Measurements from ENCODE around the gene HYCC2. TPM values are rescaled to one million over a fixed set of nuclear protein-coding genes. Genes with fewer than 3 reads are reported as not detected.
"Not testable (repeated sequence)": the region's sequence is repeated elsewhere in the genome, so short reads cannot be mapped to it uniquely, and the experiment has no call there.

Gene HYCC2
- total and polyA plus RNA-seq, 3 donors from 2014 or later: 10.7 to 27.9 (median 26.8) TPM

GRCh38 chr2:201057087-201057521 is 14.4 kb downstream of the HYCC2 start:
- no peaks in the 10 kb centered on the region for H3K36me3 ChIP-seq (ENCODE audit: low read depth, missing control alignments)
- no peaks in the 10 kb centered on the region for H3K27me3 ChIP-seq
- intact Hi-C loops (cut with DNase I; ENCODE audit: low total_unique reads): no loop called here
- H3K27ac ChIP-seq: no peak overlapping the region
- 35 to 52% methylated on average over 2 of the region's 2 CpGs for WGBS, 2 donors
- H3K9me3 ChIP-seq: no peaks in the 10 kb centered on the region
- no peak overlapping the region for H3K4me3 ChIP-seq
- TF ChIP-seq POLR2A (IDR thresholded peaks at IDR 0.05): no peak
- no peak for TF ChIP-seq CTCF (IDR thresholded peaks at IDR 0.05)
- H3K4me1 ChIP-seq: peaks cover 13% of the 10 kb centered on the region
- no peak for DNase-seq

GRCh38 chr2:201049455-201049854 is 22.0 kb downstream of the HYCC2 start:
- 95 to 97% methylated on average over 11 of the region's 11 CpGs for whole genome bisulfite sequencing, 2 donors

GRCh38 chr2:201046881-201047280 is 24.6 kb downstream of the HYCC2 start:
- Histone ChIP-seq H3K36me3 (ENCODE audit: low read depth, missing control alignments) (no peaks in the 10 kb centered on the region), H3K27me3 (no peaks in the 10 kb centered on the region), H3K9me3 (no peaks in the 10 kb centered on the region), H3K27ac (no peak overlapping the region), H3K4me1 (peaks cover 6% of the 10 kb centered on the region), H3K4me3 (no peak overlapping the region)
- no peak for DNase-seq
- TF ChIP-seq POLR2A (IDR thresholded peaks at IDR 0.05): no peak
- TF ChIP-seq CTCF (IDR thresholded peaks at IDR 0.05): no peak
- WGBS, 2 donors: 92 to 95% methylated on average over 2 of the region's 2 CpGs
- intact Hi-C loops (cut with DNase I; ENCODE audit: low total_unique reads): no loop called here

More at GRCh38 chr2:201049455-201049854, 22.0 kb downstream of the HYCC2 start:
- TF ChIP-seq CTCF (IDR thresholded peaks at IDR 0.05): no peak
- Histone ChIP-seq H3K27ac (no peak overlapping the region), H3K4me3 (no peak overlapping the region), H3K27me3 (no peaks in the 10 kb centered on the region), H3K36me3 (ENCODE audit: low read depth, missing control alignments) (no peaks in the 10 kb centered on the region), H3K9me3 (no peaks in the 10 kb centered on the region), H3K4me1 (peaks cover 6% of the 10 kb centered on the region)
- DNase-seq: no peak
- intact Hi-C loops (cut with DNase I; ENCODE audit: low total_unique reads): no loop called here

DNA sequence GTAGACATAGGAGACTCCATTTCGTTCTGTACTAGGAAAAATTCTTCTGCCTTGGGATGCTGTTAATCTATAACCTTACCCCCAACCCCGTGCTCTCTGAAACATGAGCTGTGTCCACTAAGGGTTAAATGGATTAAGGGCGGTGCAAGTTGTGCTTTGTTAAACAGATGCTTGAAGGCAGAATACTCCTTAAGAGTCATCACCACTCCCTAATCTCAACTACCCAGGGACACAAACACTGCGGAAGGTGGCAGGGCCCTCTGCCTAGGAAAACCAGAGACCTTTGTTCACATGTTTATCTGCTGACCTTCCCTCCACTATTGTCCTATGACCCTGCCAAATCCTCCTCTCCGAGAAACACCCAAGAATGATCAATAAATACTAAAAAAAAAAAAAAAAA is 28.4 kb downstream of the HYCC2 start:
- 75 to 77% methylated on average over 5 of the region's 5 CpGs for WGBS, 2 donors
- H3K9me3 ChIP-seq; intact Hi-C loops (cut with DNase I; ENCODE audit: low total_unique reads); H3K4me3 ChIP-seq; H3K4me1 ChIP-seq; H3K36me3 ChIP-seq (ENCODE audit: low read depth, missing control alignments); H3K27me3 ChIP-seq; DNase-seq; H3K27ac ChIP-seq: not testable (repeated sequence)

GRCh38 chr2:201042451-201042850 is 29.0 kb downstream of the HYCC2 start:
- H3K4me1 ChIP-seq; H3K36me3 ChIP-seq (ENCODE audit: low read depth, missing control alignments); DNase-seq; H3K27me3 ChIP-seq; H3K9me3 ChIP-seq; intact Hi-C loops (cut with DNase I; ENCODE audit: low total_unique reads); H3K27ac ChIP-seq; H3K4me3 ChIP-seq: not testable (repeated sequence)
- 82 to 83% methylated on average over 9 to 20 of the region's 36 CpGs for WGBS, 2 donors

DNA sequence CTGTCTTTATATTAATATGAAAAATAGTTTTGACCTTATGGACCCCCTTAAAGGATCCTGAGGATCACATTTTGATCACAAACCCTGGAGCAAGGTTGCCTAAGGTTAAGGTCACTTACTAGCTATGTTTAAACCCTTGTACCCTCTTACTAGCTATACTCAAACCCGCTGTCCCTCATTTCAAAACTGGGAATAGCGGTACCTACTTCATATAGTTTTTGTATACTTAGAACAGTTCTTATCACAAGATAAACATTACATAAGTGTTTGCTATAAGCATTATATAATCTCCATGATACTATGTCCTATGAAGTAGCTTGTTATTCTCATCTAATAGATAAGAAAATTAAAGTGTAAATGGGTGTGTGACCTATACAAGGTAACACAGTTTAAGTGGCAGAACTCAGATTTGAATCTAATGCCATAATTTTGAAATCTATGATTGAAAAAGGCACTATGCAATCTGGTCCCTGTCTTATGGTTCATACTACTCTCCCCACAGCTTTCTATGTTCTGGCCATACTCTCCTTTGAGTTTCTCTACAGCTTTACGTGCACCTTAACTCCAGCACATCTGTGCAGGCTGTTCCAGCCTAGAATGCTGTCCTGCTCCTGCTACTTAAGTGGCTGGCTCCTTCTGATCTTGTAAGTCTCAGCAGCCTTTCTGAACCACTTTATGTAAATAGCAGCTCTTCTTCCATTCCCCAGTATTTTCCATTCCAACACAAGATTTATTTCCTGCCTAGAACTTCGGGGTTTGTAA is 30.4 kb downstream of the HYCC2 start:
- intact Hi-C loops (cut with DNase I; ENCODE audit: low total_unique reads): no loop called here
- TF ChIP-seq POLR2A (IDR thresholded peaks at IDR 0.05) (no peak), CTCF (IDR thresholded peaks at IDR 0.05) (no peak)
- no peak for DNase-seq
- H3K27me3 ChIP-seq: no peaks in the 10 kb centered on the region
- WGBS, 2 donors: 63 to 69% methylated on average over 4 of the region's 4 CpGs
- no peaks in the 10 kb centered on the region for H3K4me1 ChIP-seq
- H3K27ac ChIP-seq: no peak overlapping the region
- H3K36me3 ChIP-seq (ENCODE audit: low read depth, missing control alignments): no peaks in the 10 kb centered on the region
- no peak overlapping the region for H3K4me3 ChIP-seq
- H3K9me3 ChIP-seq: no peaks in the 10 kb centered on the region
